ENCODE results near the gene RMI1. TPM values are rescaled to one million over a fixed set of nuclear protein-coding genes. Genes with fewer than 3 reads are reported as not detected.

The RMI1 gene
- total and polyA plus RNA-seq, 2 of the 8 experiments (the other 6 are each of a cell fraction or from before 2014, with no cell fraction given): 3.0 to 34.1 TPM

DNA sequence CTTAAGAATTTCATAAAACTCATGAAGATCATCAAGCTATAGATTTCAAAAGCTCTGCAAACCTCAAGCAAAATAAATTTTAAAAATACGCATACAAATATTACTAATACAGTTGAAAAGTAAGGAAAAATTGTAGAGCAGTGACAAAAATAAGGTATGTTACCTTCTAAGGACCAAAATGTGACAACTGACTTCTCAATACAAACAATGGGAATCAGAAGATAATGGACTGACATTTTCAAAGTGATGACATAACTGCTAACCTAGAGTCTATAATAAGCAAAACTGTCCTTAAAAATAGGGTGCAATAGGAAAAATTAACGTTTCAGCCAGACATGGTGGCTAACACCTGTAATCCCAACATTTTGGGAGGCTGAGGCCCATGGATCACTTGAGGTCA is 27.1 kb downstream of the RMI1 start:
- H3K9me3 ChIP-seq (ENCODE audit: insufficient read depth in 2 of 2, low read depth in 1 of 2, low read length in 1 of 2): no peaks in the 10 kb centered on the region
- no peak overlapping the region for H4K8ac ChIP-seq (ENCODE audit: extremely low read depth, insufficient read depth, low read length)
- no peak overlapping the region for H2AFZ ChIP-seq (ENCODE audit: low read length)
- H3K4me2 ChIP-seq (ENCODE audit: insufficient read depth in 1 of 2, low read depth in 2 of 2, low read length in 2 of 2): no peak overlapping the region
- no peak overlapping the region for H3K14ac ChIP-seq (ENCODE audit: insufficient read length)
- no peaks in the 10 kb centered on the region for H3K23me2 ChIP-seq (ENCODE audit: low read depth, low read length)
- no peak overlapping the region for H2AK5ac ChIP-seq (ENCODE audit: low read depth, low read length)
- TF ChIP-seq, protein P1, sequence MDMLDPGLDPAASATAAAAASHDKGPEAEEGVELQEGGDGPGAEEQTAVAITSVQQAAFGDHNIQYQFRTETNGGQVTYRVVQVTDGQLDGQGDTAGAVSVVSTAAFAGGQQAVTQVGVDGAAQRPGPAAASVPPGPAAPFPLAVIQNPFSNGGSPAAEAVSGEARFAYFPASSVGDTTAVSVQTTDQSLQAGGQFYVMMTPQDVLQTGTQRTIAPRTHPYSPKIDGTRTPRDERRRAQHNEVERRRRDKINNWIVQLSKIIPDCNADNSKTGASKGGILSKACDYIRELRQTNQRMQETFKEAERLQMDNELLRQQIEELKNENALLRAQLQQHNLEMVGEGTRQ (IDR thresholded peaks at IDR 0.05; ENCODE audit: low read length): no peak
- TF ChIP-seq CHD2 (IDR thresholded peaks at IDR 0.05; ENCODE audit: low read length) (no peak), KDM4A (IDR thresholded peaks at IDR 0.05; ENCODE audit: low read depth, low read length, severe bottlenecking) (no peak), TBP (IDR thresholded peaks at IDR 0.05; ENCODE audit: low read depth, low read length) (no peak)
- H3K36me3 ChIP-seq (ENCODE audit: control insufficient read depth in 2 of 4, insufficient read depth in 4 of 4, low read length in 3 of 4): peaks cover 0 to 4% (median 2%) of the 10 kb centered on the region in 4 experiments; a peak in 4 of 8 replicates
- no peak overlapping the region for H4K5ac ChIP-seq (ENCODE audit: insufficient read length, low read depth, low read length)
- POLR2A ChIA-PET (ENCODE audit: partially characterized antibody): interaction anchor here (1.4 to 3.2 kb wide), 2 partner anchors 28 to 31 kb away, joined by 3 to 22 read pairs; partner anchors contain the start of genes HNRNPK and RMI1
- H2BK5ac ChIP-seq (ENCODE audit: low read depth, low read length): no peak overlapping the region
- H4K91ac ChIP-seq (replicated peaks; ENCODE audit: insufficient read length, low read length): no peak overlapping the region
- no peak overlapping the region for H3K18ac ChIP-seq (ENCODE audit: extremely low read depth, low read length)
- CTCF ChIA-PET (ENCODE audit: partially characterized antibody): no interaction called here
- no peak overlapping the region for H2BK12ac ChIP-seq (ENCODE audit: low read depth, low read length)
- H2BK15ac ChIP-seq (ENCODE audit: low read length): no peak overlapping the region
- H3K79me2 ChIP-seq (ENCODE audit: control insufficient read depth in 1 of 2, insufficient read depth in 2 of 2, low read length in 2 of 2): no peaks in the 10 kb centered on the region
- no peaks in the 10 kb centered on the region for H3K27me3 ChIP-seq (replicated peaks in 1 of 4; ENCODE audit: control insufficient read depth in 3 of 4, extremely low read depth in 1 of 4, insufficient read depth in 3 of 4, low read length in 3 of 4)
- H2BK120ac ChIP-seq (replicated peaks; ENCODE audit: low read depth, low read length): no peak overlapping the region
- H3K4ac ChIP-seq (replicated peaks; ENCODE audit: insufficient read length, low read depth, low read length): no peak overlapping the region
- no peak overlapping the region for H3K23ac ChIP-seq (ENCODE audit: insufficient read length)
- no peaks in the 10 kb centered on the region for H3K4me1 ChIP-seq (replicated peaks in 1 of 4; ENCODE audit: control insufficient read depth in 3 of 4, insufficient read depth in 4 of 4, low read length in 3 of 4)
- WGBS, 2 experiments (ENCODE audit: extremely low coverage in 1 of 2, insufficient coverage in 1 of 2, insufficient read length in 1 of 2, insufficient replicate concordance in 2 of 2, low coverage in 1 of 2, low lambda C conversion rate in 2 of 2, missing lambda C conversion rate in 1 of 2): 92% methylated on average over 2 of the region's 2 CpGs; no CpG with 5 or more reads in 1 of the 2 experiments
- no peak overlapping the region for H3K4me3 ChIP-seq (ENCODE audit: extremely low read depth in 1 of 4, insufficient read depth in 2 of 4, low read depth in 3 of 4, low read length in 4 of 4)
- DNase-seq (ENCODE audit: low read depth in 1 of 2, low spot score in 2 of 2): no peak
- no peaks in the 10 kb centered on the region for H4K20me1 ChIP-seq (replicated peaks in 1 of 2; ENCODE audit: control insufficient read depth in 1 of 2, insufficient read depth in 2 of 2, low read length in 2 of 2)
- no peak for FAIRE-seq
- H2BK20ac ChIP-seq (ENCODE audit: low read length): no peak overlapping the region
- H3K56ac ChIP-seq (replicated peaks; ENCODE audit: insufficient read length, low read depth, low read length): no peak overlapping the region
- H3K27ac ChIP-seq (ENCODE audit: low read depth, low read length): no peak overlapping the region
- no peaks in the 10 kb centered on the region for H3K79me1 ChIP-seq (ENCODE audit: low read depth, low read length)
- H3K9ac ChIP-seq (replicated peaks in 1 of 4; ENCODE audit: extremely low read depth in 1 of 4, low read depth in 3 of 4, low read length in 3 of 4): no peak overlapping the region
